Natural killer cell treated with Interleukin-12 subunit alpha and Interleukin-12 subunit beta and Interleukin-15 and Interleukin-18, amount 100 ng/mL, for 72 hours (primary cell): ENCODE data around the gene TRIO. TPM values are rescaled to one million over a fixed set of nuclear protein-coding genes. Genes with fewer than 3 reads are reported as not detected.

Experiments
- ATAC-seq, 2 donors: fragments of 150-1000 bp; cut with Tn5 transposase in 1 of 2; sonication (Bioruptor Pico), chemical (Tn5 transposase) in 1 of 2; 2 replicates each; pipeline ENCODE4 v1.10.0; 2021
- DNase-seq: peaks from one replicate; pipeline ENCODE4 v3.0.0; 2022; ENCODE audit warnings: low spot score
- H3K27ac Mint-ChIP-seq, 2 donors: 1 replicate in 1 of 2; 2 replicates in 1 of 2; pipeline ENCODE4 v1.8.0; 2022; ENCODE audit warnings: mixed read lengths in 2 of 2, mild to moderate bottlenecking in 1 of 2, moderate library complexity in 1 of 2
- H3K27me3 Mint-ChIP-seq, 2 donors: 1 replicate in 1 of 2; 2 replicates in 1 of 2; pipeline ENCODE4 v1.8.0; 2022; ENCODE audit warnings: mixed read lengths in 2 of 2
- H3K36me3 Mint-ChIP-seq: one replicate; pipeline ENCODE4 v1.8.0; 2022; ENCODE audit warnings: mixed read lengths
- H3K4me1 Mint-ChIP-seq, 2 donors: 1 replicate in 1 of 2; 2 replicates in 1 of 2; pipeline ENCODE4 v1.8.0; 2022; ENCODE audit warnings: low read depth in 2 of 2, mixed read lengths in 2 of 2, mild to moderate bottlenecking in 1 of 2
- H3K4me3 Mint-ChIP-seq: one replicate; pipeline ENCODE4 v1.8.0; 2022; ENCODE audit warnings: mixed read lengths
- H3K9me3 Mint-ChIP-seq: 2 replicates; pipeline ENCODE4 v1.8.0; 2022; ENCODE audit warnings: mixed read lengths
- total RNA-seq, 2 donors: library from RNA; stranded (reverse); gene quantifications; one replicate each; pipeline ENCODE4 v1.2.3, GENCODE V29; 2022

Gene TRIO
- total RNA-seq, 2 donors from 2014 or later: 40.1 to 70.3 TPM

GRCh38 chr5:14210729-14211128 is 67.6 kb downstream of the TRIO start:
- no peaks in the 10 kb centered on the region for H3K36me3 Mint-ChIP-seq
- no peak overlapping the region for H3K4me3 Mint-ChIP-seq
- no peaks in the 10 kb centered on the region for H3K27me3 Mint-ChIP-seq

DNA sequence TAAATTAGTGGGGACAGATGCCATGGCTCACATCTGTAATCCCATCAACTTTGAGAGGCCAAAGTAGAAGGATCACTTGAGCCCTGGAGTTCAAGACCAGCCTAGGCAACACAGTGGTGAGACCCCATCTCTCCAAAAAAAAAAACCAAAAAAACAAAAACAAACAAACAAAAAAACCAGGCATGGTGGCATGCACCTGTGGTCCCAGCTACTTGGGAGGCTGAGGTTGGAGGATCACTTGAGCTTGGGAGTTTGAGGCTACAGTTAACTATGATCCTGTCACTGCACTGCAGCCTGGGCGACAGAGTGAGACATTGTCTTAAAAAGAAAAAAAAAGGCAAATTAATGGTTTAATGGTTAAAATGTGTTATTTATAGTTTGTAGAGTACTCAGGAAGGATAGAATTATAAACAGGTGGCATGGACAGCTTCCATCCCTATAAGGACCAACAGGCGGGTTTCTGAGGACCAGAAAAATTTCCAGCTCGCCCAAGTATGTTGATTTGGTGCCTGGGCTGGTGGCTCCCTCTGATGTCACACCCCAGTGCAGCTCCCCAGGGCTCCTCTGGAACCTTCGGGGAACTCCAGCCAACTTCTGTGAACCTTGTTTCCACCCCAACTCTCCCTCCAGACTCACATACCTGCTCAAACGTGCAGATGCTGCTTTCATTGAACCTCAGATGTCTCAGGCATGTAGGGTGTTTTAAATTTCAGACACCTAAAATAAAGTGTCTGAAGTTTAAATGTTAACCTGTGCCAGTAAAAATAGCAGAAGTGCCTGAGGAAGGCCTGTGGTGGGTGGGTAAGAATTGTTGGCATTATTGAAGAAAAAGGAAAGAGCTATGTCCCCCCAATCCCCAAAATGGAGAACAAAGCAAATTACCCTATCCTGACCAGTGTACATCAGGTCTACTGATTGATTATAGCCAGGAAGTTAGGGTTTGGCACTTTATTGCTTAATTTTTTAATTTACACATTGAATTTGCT is 69.0 kb downstream of the TRIO start:
- Mint-ChIP-seq H3K36me3 (no peaks in the 10 kb centered on the region), H3K27ac (peak overlapping the region in 1 of 2 donors; percentile 43), H3K4me1 (peaks cover 21 to 41% of the 10 kb centered on the region in 2 donors), H3K9me3 (no peaks in the 10 kb centered on the region), H3K27me3 (peaks cover 0 to 3% of the 10 kb centered on the region in 2 donors), H3K4me3 (no peak overlapping the region)
- DNase-seq: no peak
- ATAC-seq: no peak

More at GRCh38 chr5:14210729-14211128, 67.6 kb downstream of the TRIO start:
- peaks cover 26 to 48% of the 10 kb centered on the region in 2 donors for H3K4me1 Mint-ChIP-seq
- ATAC-seq: no peak
- H3K9me3 Mint-ChIP-seq: no peaks in the 10 kb centered on the region
- H3K27ac Mint-ChIP-seq: no peak overlapping the region
- DNase-seq: no peak

GRCh38 chr5:14212838-14213237 is 69.7 kb downstream of the TRIO start:
- no peak for DNase-seq
- Mint-ChIP-seq H3K4me1 (peaks cover 20 to 34% of the 10 kb centered on the region in 2 donors), H3K27ac (no peak overlapping the region), H3K4me3 (no peak overlapping the region), H3K36me3 (no peaks in the 10 kb centered on the region), H3K27me3 (peaks cover 0 to 3% of the 10 kb centered on the region in 2 donors), H3K9me3 (no peaks in the 10 kb centered on the region)
- ATAC-seq: no peak

GRCh38 chr5:14213253-14213652 is 70.1 kb downstream of the TRIO start:
- Mint-ChIP-seq H3K9me3 (no peaks in the 10 kb centered on the region), H3K27ac (peak overlapping the region in 1 of 2 donors; percentile 12), H3K27me3 (peaks cover 0 to 3% of the 10 kb centered on the region in 2 donors), H3K4me3 (no peak overlapping the region), H3K36me3 (no peaks in the 10 kb centered on the region), H3K4me1 (peaks cover 21 to 34% of the 10 kb centered on the region in 2 donors)
- DNase-seq: no peak
- no peak for ATAC-seq

DNA sequence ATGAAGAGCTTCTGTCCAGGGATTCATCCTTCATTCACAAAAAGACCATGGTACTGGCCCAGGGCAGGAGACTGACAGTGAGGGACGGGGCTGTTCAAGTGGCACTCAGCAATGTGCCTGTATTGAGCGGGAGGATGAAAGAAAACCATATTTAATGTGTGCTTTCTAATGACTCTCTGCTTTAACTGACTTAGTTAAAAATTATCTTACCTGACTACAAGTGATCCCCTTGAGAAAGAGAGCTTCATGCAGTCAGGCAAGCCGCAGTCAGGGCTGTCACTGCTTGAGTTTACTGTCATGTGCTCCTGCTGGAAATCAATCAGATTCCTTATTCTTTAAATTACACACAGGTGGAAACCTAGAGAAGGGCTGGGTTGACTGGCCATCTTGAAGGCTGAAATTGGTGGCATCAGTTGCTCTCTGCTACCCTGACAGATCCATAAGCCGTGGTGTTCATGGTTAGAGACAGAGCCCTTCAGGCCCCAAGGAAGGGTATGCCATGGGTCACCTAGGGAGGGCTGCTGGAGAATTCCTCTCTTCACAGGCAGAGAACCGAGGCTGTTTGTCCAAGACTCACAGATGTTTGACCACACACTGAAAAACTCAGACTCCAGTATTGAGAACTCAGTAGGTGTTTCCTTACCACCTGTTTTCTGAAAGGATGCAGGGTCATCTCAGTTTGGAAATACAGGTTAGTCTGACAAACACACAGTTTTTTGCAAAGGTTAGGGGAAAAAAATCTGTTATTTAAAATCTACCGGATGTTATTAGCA is 70.9 kb downstream of the TRIO start:
- H3K27ac Mint-ChIP-seq: peak overlapping the region in 1 of 2 donors; percentile 12
- H3K4me3 Mint-ChIP-seq: no peak overlapping the region
- ATAC-seq (no peak), DNase-seq (no peak)
- peaks cover 25 to 39% of the 10 kb centered on the region in 2 donors for H3K4me1 Mint-ChIP-seq
- H3K36me3 Mint-ChIP-seq: no peaks in the 10 kb centered on the region
- peaks cover 0 to 3% of the 10 kb centered on the region in 2 donors for H3K27me3 Mint-ChIP-seq
- H3K9me3 Mint-ChIP-seq: no peaks in the 10 kb centered on the region

GRCh38 chr5:14215901-14216300 is 72.8 kb downstream of the TRIO start:
- Mint-ChIP-seq H3K36me3 (no peaks in the 10 kb centered on the region), H3K9me3 (no peaks in the 10 kb centered on the region), H3K4me3 (no peak overlapping the region), H3K27me3 (peaks cover 0 to 3% of the 10 kb centered on the region in 2 donors), H3K4me1 (peaks cover 32 to 41% of the 10 kb centered on the region in 2 donors), H3K27ac (no peak overlapping the region)
- ATAC-seq (no peak), DNase-seq (no peak)

DNA sequence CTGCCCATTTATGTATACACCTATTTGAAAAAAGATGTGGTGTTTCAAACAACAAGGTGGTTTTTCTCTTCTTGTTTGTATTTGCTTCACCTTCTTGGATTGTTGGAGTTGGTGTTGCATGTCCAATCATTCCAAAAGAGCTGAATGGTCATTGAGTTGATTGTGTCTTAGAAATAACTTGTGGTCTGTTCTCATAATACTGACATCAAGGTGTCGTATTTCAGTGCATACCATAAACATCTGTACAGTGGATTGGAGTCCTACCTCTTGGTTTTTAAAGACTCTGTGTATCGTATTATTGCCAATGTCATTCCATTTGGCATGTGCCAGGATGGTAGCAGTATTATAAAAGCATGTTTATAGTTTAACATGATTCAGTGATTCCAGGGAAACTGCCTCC is 73.2 kb downstream of the TRIO start:
- ATAC-seq (no peak), DNase-seq (no peak)
- H3K27me3 Mint-ChIP-seq: peaks cover 0 to 3% of the 10 kb centered on the region in 2 donors
- H3K4me3 Mint-ChIP-seq: no peak overlapping the region
- H3K27ac Mint-ChIP-seq: no peak overlapping the region
- H3K36me3 Mint-ChIP-seq: no peaks in the 10 kb centered on the region
- no peaks in the 10 kb centered on the region for H3K9me3 Mint-ChIP-seq
- H3K4me1 Mint-ChIP-seq: peaks cover 33 to 42% of the 10 kb centered on the region in 2 donors

DNA sequence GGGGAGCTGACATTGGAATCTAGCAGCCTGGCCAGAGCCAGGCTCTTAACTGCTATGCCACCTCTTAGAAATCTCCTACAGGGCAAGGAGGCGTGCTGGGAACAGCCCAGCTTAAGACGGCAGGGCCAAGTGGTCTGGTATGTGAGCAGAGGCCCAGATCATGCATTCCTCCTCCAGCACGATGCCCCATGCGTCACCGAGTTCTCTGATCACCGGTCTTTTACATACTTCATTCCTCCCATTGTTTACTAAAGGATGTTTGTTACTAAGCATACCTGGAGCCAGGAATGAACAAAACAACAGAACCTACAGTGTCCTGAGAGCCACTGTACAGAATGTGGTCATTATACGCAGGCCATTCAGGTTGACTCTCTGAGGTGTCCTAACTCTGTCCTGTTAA is 73.8 kb downstream of the TRIO start:
- Mint-ChIP-seq H3K27me3 (peaks cover 0 to 3% of the 10 kb centered on the region in 2 donors), H3K36me3 (no peaks in the 10 kb centered on the region), H3K9me3 (no peaks in the 10 kb centered on the region), H3K4me3 (no peak overlapping the region), H3K4me1 (peaks cover 39 to 48% of the 10 kb centered on the region in 2 donors), H3K27ac (no peak overlapping the region)
- no peak for DNase-seq
- no peak for ATAC-seq

GRCh38 chr5:14217587-14217986 is 74.4 kb downstream of the TRIO start:
- no peak overlapping the region for H3K4me3 Mint-ChIP-seq
- DNase-seq (no peak), ATAC-seq (peak in 1 of 2 donors; percentile 25)
- H3K9me3 Mint-ChIP-seq: no peaks in the 10 kb centered on the region
- H3K27ac Mint-ChIP-seq: peak overlapping the region in 1 of 2 donors; percentile 39
- peaks cover 37 to 44% of the 10 kb centered on the region in 2 donors for H3K4me1 Mint-ChIP-seq
- H3K27me3 Mint-ChIP-seq: peaks cover 0 to 3% of the 10 kb centered on the region in 2 donors
- no peaks in the 10 kb centered on the region for H3K36me3 Mint-ChIP-seq

- peaks cover 41 to 44% of the 10 kb centered on the region in 2 donors for H3K4me1 Mint-ChIP-seq
Observed at GRCh38 chr5:14218011-14218410, 74.9 kb downstream of the TRIO start.

GRCh38 chr5:14218480-14218879 is 75.3 kb downstream of the TRIO start:
- Mint-ChIP-seq H3K9me3 (no peaks in the 10 kb centered on the region), H3K27ac (peak overlapping the region in 1 of 2 donors; percentile 8), H3K4me3 (no peak overlapping the region), H3K27me3 (peaks cover 0 to 3% of the 10 kb centered on the region in 2 donors), H3K36me3 (no peaks in the 10 kb centered on the region), H3K4me1 (peaks cover 46 to 47% of the 10 kb centered on the region in 2 donors)
- DNase-seq: no peak
- peak; percentile 35 to 43 for ATAC-seq

More at GRCh38 chr5:14218011-14218410, 74.9 kb downstream of the TRIO start:
- DNase-seq (no peak), ATAC-seq (no peak)
- no peaks in the 10 kb centered on the region for H3K9me3 Mint-ChIP-seq
- H3K36me3 Mint-ChIP-seq: no peaks in the 10 kb centered on the region
- H3K4me3 Mint-ChIP-seq: no peak overlapping the region
- H3K27me3 Mint-ChIP-seq: peaks cover 0 to 3% of the 10 kb centered on the region in 2 donors
- no peak overlapping the region for H3K27ac Mint-ChIP-seq

- no peaks in the 10 kb centered on the region for H3K36me3 Mint-ChIP-seq
- H3K4me1 Mint-ChIP-seq: peaks cover 48 to 49% of the 10 kb centered on the region in 2 donors
- ATAC-seq (no peak), DNase-seq (no peak)
- no peaks in the 10 kb centered on the region for H3K9me3 Mint-ChIP-seq
- H3K27ac Mint-ChIP-seq: peak overlapping the region in 1 of 2 donors; percentile 8
- H3K27me3 Mint-ChIP-seq: peaks cover 0 to 3% of the 10 kb centered on the region in 2 donors
- no peak overlapping the region for H3K4me3 Mint-ChIP-seq
Observed at GRCh38 chr5:14218897-14219573, 75.9 kb downstream of the TRIO start.
